ENCODE data around the gene NR1H2.

- TF ChIP-seq CTCF (IDR thresholded peaks at IDR 0.05) (no peak), POLR2A (IDR thresholded peaks at IDR 0.05) (no peak)
Observed at GRCh38 chr19:50387868-50388245, 11.6 kb downstream of the NR1H2 start.

Measured in uterus (tissue), 2 donors.